GM23248 (cell line): ENCODE data around the gene KLF18. TPM values are rescaled to one million over a fixed set of nuclear protein-coding genes. Genes with fewer than 3 reads are reported as not detected.

Source experiments
- DNase-seq: peaks from one replicate; pipeline ENCODE4 v3.0.0-alpha.2; 2015
- H2AFZ ChIP-seq: fragments of 200-600 bp; sonication (generic); 2 replicates; pipeline ENCODE4 v1.6.1; 2016; ENCODE audit warnings: antibody characterized with exemption
- H3F3A ChIP-seq: fragments of 200-600 bp; sonication (generic); 2 replicates; pipeline ENCODE4 v1.6.1; 2016; ENCODE audit warnings: mild to moderate bottlenecking, antibody characterized with exemption, mixed run types; ENCODE audit not compliant: insufficient read depth
- H3K27ac ChIP-seq: fragments of 200-600 bp; sonication (generic); 2 replicates; pipeline ENCODE4 v1.5.1; 2016; ENCODE audit warnings: mild to moderate bottlenecking
- H3K27me3 ChIP-seq: fragments of 200-600 bp; sonication (generic); replicated peaks from 2 replicates; pipeline ENCODE4 v1.6.1; 2016; ENCODE audit warnings: mild to moderate bottlenecking; ENCODE audit not compliant: insufficient read depth
- H3K36me3 ChIP-seq: fragments of 200-600 bp; sonication (generic); 2 replicates; pipeline ENCODE4 v1.6.1; 2016; ENCODE audit warnings: low read depth, mild to moderate bottlenecking
- H3K4me1 ChIP-seq: fragments of 200-600 bp; sonication (generic); 2 replicates; pipeline ENCODE4 v1.6.1; 2016; ENCODE audit warnings: mild to moderate bottlenecking; ENCODE audit not compliant: insufficient read depth
- H3K4me2 ChIP-seq: fragments of 200-600 bp; sonication (generic); one replicate; pipeline ENCODE4 v1.6.1; 2016; ENCODE audit warnings: mild to moderate bottlenecking; ENCODE audit not compliant: unreplicated experiment
- H3K4me3 ChIP-seq: fragments of 200-600 bp; sonication (generic); 2 replicates; pipeline ENCODE4 v1.5.1; 2016; ENCODE audit warnings: mild to moderate bottlenecking
- H3K79me2 ChIP-seq: fragments of 200-600 bp; sonication (generic); 2 replicates; pipeline ENCODE4 v1.6.1; 2016; ENCODE audit warnings: mild to moderate bottlenecking; ENCODE audit not compliant: insufficient read depth
- H3K9ac ChIP-seq: fragments of 200-600 bp; sonication (generic); 2 replicates; pipeline ENCODE4 v1.6.1; 2016; ENCODE audit warnings: mild to moderate bottlenecking
- H3K9me2 ChIP-seq: fragments of 200-600 bp; sonication (generic); 2 replicates; pipeline ENCODE4 v1.6.1; 2016; ENCODE audit warnings: mixed run types, mild to moderate bottlenecking, moderate library complexity; ENCODE audit not compliant: insufficient read depth
- H3K9me3 ChIP-seq: fragments of 200-600 bp; sonication (generic); one replicate; pipeline ENCODE4 v1.6.1; 2017; ENCODE audit warnings: low read depth
- H4K20me1 ChIP-seq: fragments of 200-600 bp; sonication (generic); 2 replicates; pipeline ENCODE4 v1.6.0; 2016; ENCODE audit not compliant: insufficient read depth
- EZH2 ChIP-seq: fragments of 200-600 bp; sonication (generic); IDR thresholded peaks from 2 replicates; pipeline ENCODE4 v1.6.1; 2018; ENCODE audit warnings: antibody characterized with exemption, mild to moderate bottlenecking; ENCODE audit not compliant: insufficient read depth, poor library complexity, severe bottlenecking
- EZH2phosphoT487 ChIP-seq: fragments of 200-600 bp; sonication (generic); IDR thresholded peaks from 2 replicates; pipeline ENCODE4 v1.6.1; 2018; ENCODE audit warnings: antibody characterized with exemption, moderate library complexity, mild to moderate bottlenecking, low read depth; ENCODE audit not compliant: insufficient read depth
- WGBS, 2 experiments: methylation state at CpG; one replicate each; pipeline ENCODE4 v1.1.6; 2015 to 2017; ENCODE audit warnings: low lambda C conversion rate in 2 of 2, low coverage in 1 of 2; ENCODE audit errors: missing lambda C conversion rate in 2 of 2; 5-methylcytosine and 5-hydroxymethylcytosine counted together
- in situ Hi-C: fragments of 300-500 bp; cut with MboI; formaldehyde crosslinking; loops from 2 replicates; pipeline ENCODE4 v1.15.0; 2020
- polyA plus RNA-seq: library from polyadenylated mRNA; unstranded; fragments of >200 nt; fragmentation: Nextera tagmentation; extraction: Ambion mirVana; gene quantifications from 2 replicates; pipeline ENCODE4 v1.2.1, GENCODE V29; 2016
- total RNA-seq: library from RNA; depleted of rRNA; stranded (reverse); fragments of >200 nt; shearing (Covaris generic); gene quantifications from 2 replicates; pipeline ENCODE4 v1.2.3, GENCODE V29; 2014

Gene KLF18
- total and polyA plus RNA-seq, 2 experiments from 2014 or later, result not detected

GRCh38 chr1:44112486-44112885, 28.9 kb downstream of the KLF18 start:
- H3K4me3 ChIP-seq, result no peak overlapping the region
- peaks cover 9% of the 10 kb centered on the region; the same call in 1 of the 2 replicates for H3K4me1 ChIP-seq
- peak; percentile 50 for DNase-seq
- H3K9ac ChIP-seq, result no peak overlapping the region
- H3K36me3 ChIP-seq, result no peaks in the 10 kb centered on the region
- H3K9me3 ChIP-seq, result no peaks in the 10 kb centered on the region
- no peak overlapping the region for H2AFZ ChIP-seq
- H3K79me2 ChIP-seq, result no peaks in the 10 kb centered on the region
- H3K4me2 ChIP-seq, result no peak overlapping the region
- no peaks in the 10 kb centered on the region for H3K9me2 ChIP-seq
- no peaks in the 10 kb centered on the region for H4K20me1 ChIP-seq
- in situ Hi-C loops, result no loop called here
- no peak for TF ChIP-seq EZH2
- TF ChIP-seq EZH2phosphoT487, result no peak
- H3F3A ChIP-seq, result 0 out of 2 replicates have a peak, but pooled peaks cover 8% of the 10 kb centered on the region
- 58 to 60% methylated on average over 3 of the region's 3 CpGs for WGBS, 2 experiments
- no peaks in the 10 kb centered on the region for H3K27me3 ChIP-seq
- no peak overlapping the region for H3K27ac ChIP-seq

- no peak overlapping the region for H3K4me2 ChIP-seq
Observed at GRCh38 chr1:44111861-44112260, 29.6 kb downstream of the KLF18 start.

GRCh38 chr1:44110916-44111315, 30.5 kb downstream of the KLF18 start:
- H3K27me3 ChIP-seq, result no peaks in the 10 kb centered on the region
- no peaks in the 10 kb centered on the region for H3K9me3 ChIP-seq
- H3K79me2 ChIP-seq, result no peaks in the 10 kb centered on the region
- no peak overlapping the region for H2AFZ ChIP-seq
- no peak overlapping the region for H3K4me2 ChIP-seq
- no peak overlapping the region for H3K27ac ChIP-seq
- 93 to 95% methylated on average over 5 of the region's 5 CpGs for WGBS, 2 experiments
- H3F3A ChIP-seq, result 0 out of 2 replicates have a peak, but pooled peaks cover 8% of the 10 kb centered on the region
- H4K20me1 ChIP-seq, result no peaks in the 10 kb centered on the region
- no peaks in the 10 kb centered on the region for H3K9me2 ChIP-seq
- no peak overlapping the region for H3K9ac ChIP-seq
- DNase-seq, result no peak
- no peak overlapping the region for H3K4me3 ChIP-seq
- TF ChIP-seq EZH2phosphoT487 (no peak), EZH2 (no peak)
- peaks cover 9% of the 10 kb centered on the region; the same call in 1 of the 2 replicates for H3K4me1 ChIP-seq
- in situ Hi-C loops, result no loop called here
- H3K36me3 ChIP-seq, result no peaks in the 10 kb centered on the region

More at GRCh38 chr1:44111861-44112260, 29.6 kb downstream of the KLF18 start:
- no peaks in the 10 kb centered on the region for H3K9me3 ChIP-seq
- H3K4me3 ChIP-seq, result no peak overlapping the region
- H4K20me1 ChIP-seq, result no peaks in the 10 kb centered on the region
- in situ Hi-C loops, result no loop called here
- peaks cover 9% of the 10 kb centered on the region; the same call in 1 of the 2 replicates for H3K4me1 ChIP-seq
- no peak overlapping the region for H3K9ac ChIP-seq
- H3F3A ChIP-seq, result 0 out of 2 replicates have a peak, but pooled peaks cover 8% of the 10 kb centered on the region
- no peak for DNase-seq
- no peaks in the 10 kb centered on the region for H3K79me2 ChIP-seq
- no peaks in the 10 kb centered on the region for H3K36me3 ChIP-seq
- no peak overlapping the region for H2AFZ ChIP-seq
- 86 to 89% methylated on average over 4 of the region's 4 CpGs for WGBS, 2 experiments
- TF ChIP-seq EZH2 (no peak), EZH2phosphoT487 (no peak)
- no peaks in the 10 kb centered on the region for H3K27me3 ChIP-seq
- H3K27ac ChIP-seq, result no peak overlapping the region
- H3K9me2 ChIP-seq, result no peaks in the 10 kb centered on the region

- no peaks in the 10 kb centered on the region for H3K79me2 ChIP-seq
- H3K9ac ChIP-seq, result no peak overlapping the region
- H3K4me1 ChIP-seq, result peaks cover 9% of the 10 kb centered on the region; the same call in 1 of the 2 replicates
- WGBS, 2 experiments, result 73 to 92% methylated on average over 1 of the region's 1 CpG
- H2AFZ ChIP-seq, result no peak overlapping the region
- no peaks in the 10 kb centered on the region for H4K20me1 ChIP-seq
- DNase-seq, result no peak
- no peak overlapping the region for H3K4me2 ChIP-seq
- 0 out of 2 replicates have a peak, but pooled peaks cover 8% of the 10 kb centered on the region for H3F3A ChIP-seq
- no peaks in the 10 kb centered on the region for H3K9me3 ChIP-seq
- H3K27me3 ChIP-seq, result no peaks in the 10 kb centered on the region
- TF ChIP-seq EZH2, result no peak
- TF ChIP-seq EZH2phosphoT487, result no peak
- no peaks in the 10 kb centered on the region for H3K36me3 ChIP-seq
- H3K27ac ChIP-seq, result no peak overlapping the region
- H3K9me2 ChIP-seq, result no peaks in the 10 kb centered on the region
- in situ Hi-C loops, result no loop called here
- H3K4me3 ChIP-seq, result no peak overlapping the region
Observed at GRCh38 chr1:44108971-44109370, 32.5 kb downstream of the KLF18 start.
